ENCODE measurements around the gene DHFR2. TPM values are rescaled to one million over a fixed set of nuclear protein-coding genes. Genes with fewer than 3 reads are reported as not detected.
"Not testable (repeated sequence)": the region's sequence is repeated elsewhere in the genome, so short reads cannot be mapped to it uniquely, and the experiment has no call there.

The DHFR2 gene
- total and polyA plus RNA-seq, 9 of the 15 experiments (the other 6 are each of a cell fraction or from before 2014, with no cell fraction given), result 0.64 to 1.7 (median 1.4) TPM

GRCh38 chr3:94046533-94046932 is 16.2 kb downstream of the DHFR2 start:
- Histone ChIP-seq H3K9me3 (replicated peaks; ENCODE audit: control insufficient read depth, insufficient read depth, low read depth, low read length) (no peaks in the 10 kb centered on the region), H2AFZ (ENCODE audit: low read depth, low read length) (no peak overlapping the region), H3K27me3 (ENCODE audit: control insufficient read depth in 2 of 2, insufficient read depth in 2 of 2, low read length in 2 of 2) (no peaks in the 10 kb centered on the region), H3K79me2 (ENCODE audit: control insufficient read depth, insufficient read depth, low read length) (no peaks in the 10 kb centered on the region), H4K20me1 (replicated peaks; ENCODE audit: control insufficient read depth, insufficient read depth, low read length) (no peaks in the 10 kb centered on the region), H3K36me3 (ENCODE audit: control insufficient read depth, insufficient read depth, low read length) (0 out of 3 replicates have a peak, but pooled peaks cover 3% of the 10 kb centered on the region), H3K4me1 (replicated peaks in 1 of 2; ENCODE audit: control insufficient read depth in 2 of 2, insufficient read depth in 2 of 2, low read length in 2 of 2) (no peaks in the 10 kb centered on the region), H3K27ac (ENCODE audit: extremely low read depth, low read depth, low read length) (no peak overlapping the region), H3K9me1 (ENCODE audit: control insufficient read depth, insufficient read depth, low read length) (no peaks in the 10 kb centered on the region), H3K9ac (ENCODE audit: insufficient read depth in 1 of 2, low read depth in 2 of 2, low read length in 2 of 2) (no peak overlapping the region), H3K4me3 (no peak overlapping the region), H3K4me2 (ENCODE audit: insufficient read depth, low read length) (no peak overlapping the region)
- FAIRE-seq (no peak), ATAC-seq (no peak), DNase-seq (ENCODE audit: extremely low read depth in 1 of 4, low spot score in 3 of 4) (no peak)
- TF ChIP-seq ZNF316 (IDR thresholded peaks at IDR 0.05) (peak; percentile 58; the same call in 1 of the 2 replicates), POLR2AphosphoS5 (IDR thresholded peaks at IDR 0.05; ENCODE audit: control insufficient read depth, insufficient read depth, low read depth, low read length) (no peak), ZNF551 (CRISPR knock-in tag; IDR thresholded peaks at IDR 0.05) (no peak), MAFK (IDR thresholded peaks at IDR 0.05; ENCODE audit: low read length) (peak; percentile 24; the same call in 1 of the 2 replicates), MAFG (tag; conservative IDR thresholded peaks at IDR 0.05) (0 out of 2 replicates have a peak, but pooled peaks have one; percentile 27), MAFF (IDR thresholded peaks at IDR 0.05; ENCODE audit: low read length) (peak; percentile 46), ELK3 (CRISPR knock-in tag; IDR thresholded peaks at IDR 0.05) (no peak), C11orf30 (IDR thresholded peaks at IDR 0.05; ENCODE audit: low read depth) (peak; percentile 37)
- ChIA-PET CTCF (ENCODE audit: low intra/inter-chr PET ratio) (no interaction called here), POLR2A (no interaction called here)
- no TSS peak for BruUV-seq (replicated peaks)
- intact Hi-C loops (cut with micrococcal nuclease) (no loop called here), in situ Hi-C loops (cut with MboI) (no loop called here)
- 93% methylated on average over 2 of the region's 2 CpGs for WGBS (ENCODE audit: insufficient coverage, low coverage, missing lambda C conversion rate)

- CTCF ChIA-PET (ENCODE audit: low intra/inter-chr PET ratio), result not testable (repeated sequence)
Observed at GRCh38 chr3:94044100-94044936, 18.4 kb downstream of the DHFR2 start.

More at GRCh38 chr3:94044100-94044936, 18.4 kb downstream of the DHFR2 start:
- POLR2A ChIA-PET; H3K9ac ChIP-seq (ENCODE audit: insufficient read depth in 1 of 2, low read depth in 2 of 2, low read length in 2 of 2); H3K4me2 ChIP-seq (ENCODE audit: insufficient read depth, low read length); in situ Hi-C loops (cut with MboI); DNase-seq (ENCODE audit: extremely low read depth in 1 of 4, low spot score in 3 of 4); H3K4me1 ChIP-seq (replicated peaks in 1 of 2; ENCODE audit: control insufficient read depth in 2 of 2, insufficient read depth in 2 of 2, low read length in 2 of 2); H3K9me3 ChIP-seq (replicated peaks; ENCODE audit: control insufficient read depth, insufficient read depth, low read depth, low read length); H3K27ac ChIP-seq (ENCODE audit: extremely low read depth, low read depth, low read length); FAIRE-seq; H3K27me3 ChIP-seq (ENCODE audit: control insufficient read depth in 2 of 2, insufficient read depth in 2 of 2, low read length in 2 of 2); H3K4me3 ChIP-seq; H4K20me1 ChIP-seq (replicated peaks; ENCODE audit: control insufficient read depth, insufficient read depth, low read length); BruUV-seq (replicated peaks); intact Hi-C loops (cut with micrococcal nuclease); ATAC-seq; H3K79me2 ChIP-seq (ENCODE audit: control insufficient read depth, insufficient read depth, low read length); H3K9me1 ChIP-seq (ENCODE audit: control insufficient read depth, insufficient read depth, low read length); H2AFZ ChIP-seq (ENCODE audit: low read depth, low read length): not testable (repeated sequence)
- peaks cover 13% of the 10 kb centered on the region; the same call in 1 of the 3 replicates for H3K36me3 ChIP-seq (ENCODE audit: control insufficient read depth, insufficient read depth, low read length)
- 81% methylated on average over 3 of the region's 61 CpGs for WGBS (ENCODE audit: insufficient coverage, low coverage, missing lambda C conversion rate)

All from K562 (cell line).